SK-N-SH (cell line): Measurements from ENCODE around the gene PKIB. TPM values are rescaled to one million over a fixed set of nuclear protein-coding genes. Genes with fewer than 3 reads are reported as not detected.

Experiments used
- CTCF ChIA-PET: fragments of 300-600, 350-600 bp; formaldehyde crosslinking; extraction: SDS; loops from one replicate; lab custom pipeline; 2021; lab: Yijun Ruan, JAX
- POLR2A ChIA-PET: fragments of 350-600 bp; sonication (Branson Sonifier 250); formaldehyde crosslinking; extraction: SDS; loops from one replicate; lab custom pipeline; 2020; ENCODE audit warnings: antibody characterized with exemption, inconsistent platforms; lab: Yijun Ruan, JAX
- DNase-seq: peaks from one replicate; pipeline ENCODE4 v3.0.0; 2012
- H2AFZ ChIP-seq: fragments of 200-600 bp; sonication (generic); 2 replicates; pipeline ENCODE4 v1.8.1; 2016; ENCODE audit warnings: antibody characterized with exemption, mild to moderate bottlenecking, low read depth
- H3F3A ChIP-seq: fragments of 200-600 bp; sonication (generic); replicated peaks from 2 replicates; pipeline ENCODE3; 2016; ENCODE audit warnings: antibody characterized with exemption, mild to moderate bottlenecking; ENCODE audit not compliant: insufficient read depth
- H3K27ac ChIP-seq, 2 experiments: fragments of 200-500 bp in 1 of 2; fragments of 200-600 bp in 1 of 2; sonication (Bioruptor generic) in 1 of 2; sonication (generic), shearing (Covaris generic) in 1 of 2; 2 replicates each; pipeline versions ENCODE4 v1.5.1 to v1.6.1; 2014 to 2016; ENCODE audit warnings: low read depth in 2 of 2, inconsistent platforms in 1 of 2, low read length in 1 of 2, mild to moderate bottlenecking in 1 of 2, mixed read lengths in 1 of 2
- H3K27me3 ChIP-seq: fragments of 200-600 bp; sonication (generic), shearing (Covaris generic); 2 replicates; pipeline ENCODE4 v1.6.1; 2016; ENCODE audit warnings: mixed run types; ENCODE audit not compliant: insufficient read depth
- H3K36me3 ChIP-seq, 2 experiments: fragments of 200-500 bp in 1 of 2; fragments of 200-600 bp in 1 of 2; sonication (Bioruptor generic) in 1 of 2; sonication (generic) in 1 of 2; replicated peaks in 1 of 2; 2 replicates each; pipeline versions ENCODE3 to v1.5.1; 2014 to 2016; ENCODE audit warnings: low read length in 1 of 2, mild to moderate bottlenecking in 1 of 2; ENCODE audit not compliant: insufficient read depth in 2 of 2, control insufficient read depth in 1 of 2
- H3K4me1 ChIP-seq, 2 experiments: fragments of 200-500 bp in 1 of 2; fragments of 200-600 bp in 1 of 2; sonication (Bioruptor generic) in 1 of 2; sonication (generic), shearing (Covaris generic) in 1 of 2; 2 replicates each; pipeline versions ENCODE4 v1.5.1 to v1.6.1; 2014 to 2016; ENCODE audit warnings: low read depth in 1 of 2, low read length in 1 of 2, mixed run types in 1 of 2; ENCODE audit not compliant: insufficient read depth in 2 of 2, control insufficient read depth in 1 of 2
- H3K4me2 ChIP-seq: fragments of 200-600 bp; sonication (generic), shearing (Covaris generic); 2 replicates; pipeline ENCODE4 v1.6.1; 2017; ENCODE audit warnings: mixed run types
- H3K4me3 ChIP-seq, 2 experiments: fragments of 200-500 bp in 1 of 2; fragments of 200-600 bp in 1 of 2; sonication (Bioruptor generic) in 1 of 2; sonication (generic), shearing (Covaris generic) in 1 of 2; 2 replicates each; pipeline versions ENCODE4 v1.5.1 to v1.8.1; 2014 to 2016; ENCODE audit warnings: low read depth in 2 of 2, inconsistent platforms in 1 of 2, low read length in 1 of 2, mild to moderate bottlenecking in 1 of 2, mixed read lengths in 1 of 2, moderate library complexity in 1 of 2
- H3K79me2 ChIP-seq: fragments of 200-600 bp; sonication (generic); 2 replicates; pipeline ENCODE4 v1.8.1; 2017; ENCODE audit warnings: mild to moderate bottlenecking; ENCODE audit not compliant: insufficient read depth
- H3K9ac ChIP-seq: fragments of 200-600 bp; sonication (generic); 2 replicates; pipeline ENCODE4 v1.6.1; 2017; ENCODE audit warnings: mixed run types
- H3K9me2 ChIP-seq: fragments of 200-600 bp; sonication (generic); 2 replicates; pipeline ENCODE4 v1.6.1; 2017; ENCODE audit warnings: mixed run types
- H3K9me3 ChIP-seq: fragments of 200-600 bp; sonication (generic); 2 replicates; pipeline ENCODE4 v1.6.1; 2017; ENCODE audit warnings: mixed run types, mild to moderate bottlenecking, moderate library complexity
- H4K20me1 ChIP-seq: fragments of 200-600 bp; sonication (generic); 2 replicates; pipeline ENCODE4 v1.6.1; 2017; ENCODE audit warnings: mild to moderate bottlenecking, mixed run types; ENCODE audit not compliant: insufficient read depth
- CHD2 ChIP-seq: fragments of 150-350 bp; IDR thresholded peaks from 2 replicates; pipeline ENCODE4 v1.6.1; 2018; ENCODE audit warnings: low read length; ENCODE audit not compliant: partially characterized antibody
- CTCF ChIP-seq: fragments of 200-600 bp; sonication (generic); IDR thresholded peaks from 2 replicates; pipeline ENCODE4 v1.6.1; 2017; ENCODE audit warnings: antibody characterized with exemption, mild to moderate bottlenecking, moderate library complexity
- ELF1 ChIP-seq: IDR thresholded peaks from 2 replicates; pipeline ENCODE4 v1.4.0; 2012
- FOSL2 ChIP-seq: IDR thresholded peaks from 2 replicates; pipeline ENCODE4 v1.4.0; 2012; ENCODE audit warnings: low read depth, mild to moderate bottlenecking, moderate library complexity, borderline replicate concordance
- FOXJ3 ChIP-seq: sonication (generic); formaldehyde crosslinking; IDR thresholded peaks from 2 replicates; pipeline ENCODE4 v1.5.1; 2020; ENCODE audit warnings: mild to moderate bottlenecking, missing genetic modification reagents
- FOXM1 ChIP-seq: IDR thresholded peaks from 2 replicates; pipeline ENCODE4 v1.4.0; 2012; ENCODE audit warnings: low read depth, mild to moderate bottlenecking
- GATA2 ChIP-seq: sonication (generic); formaldehyde crosslinking; IDR thresholded peaks from 2 replicates; pipeline ENCODE4 v1.5.0; 2020; ENCODE audit warnings: mild to moderate bottlenecking, missing genetic modification reagents
- JUND ChIP-seq: IDR thresholded peaks from 2 replicates; pipeline ENCODE4 v1.4.0; 2012
- MAX ChIP-seq: IDR thresholded peaks from 2 replicates; pipeline ENCODE4 v1.4.0; 2012; ENCODE audit warnings: low read depth
- MEF2A ChIP-seq: IDR thresholded peaks from 2 replicates; pipeline ENCODE4 v1.4.0; 2012; ENCODE audit warnings: low read depth, borderline replicate concordance
- RAD21 ChIP-seq: IDR thresholded peaks from 2 replicates; pipeline ENCODE4 v1.6.1; 2012; ENCODE audit warnings: mild to moderate bottlenecking, low read length
- RCOR1 ChIP-seq: fragments of 150-350 bp; IDR thresholded peaks from 2 replicates; pipeline ENCODE4 v1.6.1; 2017; ENCODE audit warnings: antibody characterized with exemption, low read length
- REST ChIP-seq: IDR thresholded peaks from 2 replicates; pipeline ENCODE4 v1.6.1; 2012; ENCODE audit warnings: mild to moderate bottlenecking, low read depth, low read length, moderate library complexity
- RXRA ChIP-seq: IDR thresholded peaks from 2 replicates; pipeline ENCODE4 v1.4.0; 2012; ENCODE audit warnings: low read depth, mild to moderate bottlenecking, borderline replicate concordance
- SIN3A ChIP-seq: IDR thresholded peaks from 2 replicates; pipeline ENCODE4 v1.6.1; 2012; ENCODE audit warnings: low read depth, mild to moderate bottlenecking, low read length, moderate library complexity, borderline replicate concordance
- TCF12 ChIP-seq: IDR thresholded peaks from 2 replicates; pipeline ENCODE4 v1.4.0; 2012
- TEAD4 ChIP-seq: IDR thresholded peaks from 2 replicates; pipeline ENCODE4 v1.4.0; 2012; ENCODE audit warnings: mild to moderate bottlenecking, borderline replicate concordance; ENCODE audit not compliant: insufficient read depth
- WGBS: methylation state at CpG from one replicate; pipeline ENCODE4 v1.1.6; 2017; ENCODE audit warnings: low lambda C conversion rate; 5-methylcytosine and 5-hydroxymethylcytosine counted together
- polyA plus RNA-seq, 3 experiments: library from polyadenylated mRNA; depleted of rRNA; stranded (reverse); fragments of >200 nt; gene quantifications; 2 replicates each; pipeline ENCODE4 v1.2.3, GENCODE V29; 2012
- TF ChIP-seq, protein P1 (sequence below): IDR thresholded peaks from 2 replicates; pipeline ENCODE4 v1.4.0; 2012; ENCODE audit warnings: low read depth, borderline replicate concordance
- TF ChIP-seq, protein P2 (sequence below): IDR thresholded peaks from 2 replicates; pipeline ENCODE4; 2012
- TF ChIP-seq, protein P3 (sequence below): fragments of 150-350 bp; IDR thresholded peaks from 2 replicates; pipeline ENCODE4 v1.6.1; 2016; ENCODE audit warnings: mild to moderate bottlenecking, low read depth, low read length

PKIB gene
- polyA plus RNA-seq, 1 of the 3 experiments (the other 2 are of a cell fraction): 0.30 TPM

- Histone ChIP-seq H3K9me2 (no peaks in the 10 kb centered on the region), H3K4me1 (no peaks in the 10 kb centered on the region), H3K9me3 (no peaks in the 10 kb centered on the region), H3K4me2 (no peak overlapping the region), H3K27ac (no peak overlapping the region), H4K20me1 (no peaks in the 10 kb centered on the region), H2AFZ (no peak overlapping the region), H3F3A (no peaks in the 10 kb centered on the region), H3K27me3 (peaks cover 5% of the 10 kb centered on the region; the same call in 1 of the 2 replicates), H3K4me3 (no peak overlapping the region), H3K9ac (no peak overlapping the region), H3K79me2 (no peaks in the 10 kb centered on the region), H3K36me3 (no peaks in the 10 kb centered on the region)
- ChIA-PET POLR2A (no interaction called here), CTCF (no interaction called here)
- DNase-seq: no peak
- TF ChIP-seq JUND (no peak), SIN3A (no peak)
- 14% methylated on average over 1 of the region's 1 CpG for WGBS
These were observed 63.2 kb downstream of the PKIB start for GRCh38 chr6:122673343-122673961.

GRCh38 chr6:122676146-122676545, 65.9 kb downstream of the PKIB start:
- 11% methylated on average over 1 of the region's 1 CpG for WGBS
- POLR2A ChIA-PET: no interaction called here

More at GRCh38 chr6:122676146-122676545, 65.9 kb downstream of the PKIB start:
- peaks cover 5% of the 10 kb centered on the region; the same call in 1 of the 2 replicates for H3K27me3 ChIP-seq
- CTCF ChIA-PET: interaction anchor here (1.0 kb wide), 1 partner anchor 52 kb away, joined by 3 read pairs; no protein-coding TSS in a partner anchor
- no peak overlapping the region for H2AFZ ChIP-seq
- H3F3A ChIP-seq: no peaks in the 10 kb centered on the region
- no peaks in the 10 kb centered on the region for H3K9me2 ChIP-seq
- H3K4me2 ChIP-seq: no peak overlapping the region
- no peaks in the 10 kb centered on the region for H3K36me3 ChIP-seq
- no peak overlapping the region for H3K27ac ChIP-seq
- no peak overlapping the region for H3K4me3 ChIP-seq
- no peaks in the 10 kb centered on the region for H3K9me3 ChIP-seq
- no peaks in the 10 kb centered on the region for H4K20me1 ChIP-seq
- TF ChIP-seq JUND: no peak
- no peak for TF ChIP-seq REST
- no peak for TF ChIP-seq SIN3A
- TF ChIP-seq, protein P1, sequence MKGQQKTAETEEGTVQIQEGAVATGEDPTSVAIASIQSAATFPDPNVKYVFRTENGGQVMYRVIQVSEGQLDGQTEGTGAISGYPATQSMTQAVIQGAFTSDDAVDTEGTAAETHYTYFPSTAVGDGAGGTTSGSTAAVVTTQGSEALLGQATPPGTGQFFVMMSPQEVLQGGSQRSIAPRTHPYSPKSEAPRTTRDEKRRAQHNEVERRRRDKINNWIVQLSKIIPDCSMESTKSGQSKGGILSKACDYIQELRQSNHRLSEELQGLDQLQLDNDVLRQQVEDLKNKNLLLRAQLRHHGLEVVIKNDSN: no peak
- no peak for TF ChIP-seq GATA2 (CRISPR knock-in tag)
- no peak for TF ChIP-seq TEAD4
- no peak for TF ChIP-seq RAD21
- no peak for TF ChIP-seq RCOR1
- TF ChIP-seq MAX: no peak
- TF ChIP-seq MEF2A: no peak
- no peak for TF ChIP-seq CTCF
- TF ChIP-seq CHD2: no peak
- no peak for TF ChIP-seq TCF12
- TF ChIP-seq, protein P2, sequence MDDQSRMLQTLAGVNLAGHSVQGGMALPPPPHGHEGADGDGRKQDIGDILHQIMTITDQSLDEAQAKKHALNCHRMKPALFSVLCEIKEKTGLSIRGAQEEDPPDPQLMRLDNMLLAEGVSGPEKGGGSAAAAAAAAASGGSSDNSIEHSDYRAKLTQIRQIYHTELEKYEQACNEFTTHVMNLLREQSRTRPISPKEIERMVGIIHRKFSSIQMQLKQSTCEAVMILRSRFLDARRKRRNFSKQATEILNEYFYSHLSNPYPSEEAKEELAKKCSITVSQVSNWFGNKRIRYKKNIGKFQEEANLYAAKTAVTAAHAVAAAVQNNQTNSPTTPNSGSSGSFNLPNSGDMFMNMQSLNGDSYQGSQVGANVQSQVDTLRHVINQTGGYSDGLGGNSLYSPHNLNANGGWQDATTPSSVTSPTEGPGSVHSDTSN: no peak
- TF ChIP-seq, protein P3, sequence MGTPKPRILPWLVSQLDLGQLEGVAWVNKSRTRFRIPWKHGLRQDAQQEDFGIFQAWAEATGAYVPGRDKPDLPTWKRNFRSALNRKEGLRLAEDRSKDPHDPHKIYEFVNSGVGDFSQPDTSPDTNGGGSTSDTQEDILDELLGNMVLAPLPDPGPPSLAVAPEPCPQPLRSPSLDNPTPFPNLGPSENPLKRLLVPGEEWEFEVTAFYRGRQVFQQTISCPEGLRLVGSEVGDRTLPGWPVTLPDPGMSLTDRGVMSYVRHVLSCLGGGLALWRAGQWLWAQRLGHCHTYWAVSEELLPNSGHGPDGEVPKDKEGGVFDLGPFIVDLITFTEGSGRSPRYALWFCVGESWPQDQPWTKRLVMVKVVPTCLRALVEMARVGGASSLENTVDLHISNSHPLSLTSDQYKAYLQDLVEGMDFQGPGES: no peak
- TF ChIP-seq ELF1: no peak
- no peak for TF ChIP-seq FOXM1
- no peak for TF ChIP-seq FOSL2
- TF ChIP-seq FOXJ3 (CRISPR knock-in tag): no peak
- TF ChIP-seq RXRA: no peak
- no peak for DNase-seq
- no peaks in the 10 kb centered on the region for H3K4me1 ChIP-seq
- no peak overlapping the region for H3K9ac ChIP-seq
- H3K79me2 ChIP-seq: no peaks in the 10 kb centered on the region
